ENCODE measurements around the gene TIGD6.

Gene TIGD6

GRCh38 chr5:149959406-149960236 lies 40.8 kb downstream of the TIGD6 start:
- peak; percentile 82 for DNase-seq (ENCODE audit: low read depth)
- TF ChIP-seq MAX (IDR thresholded peaks at IDR 0.05; ENCODE audit: low read depth, low read length) (peak; percentile 42; the same call in 1 of the 2 replicates), POLR2A (IDR thresholded peaks at IDR 0.05; ENCODE audit: extremely low read depth, insufficient read length) (no peak), MYC (IDR thresholded peaks at IDR 0.05; ENCODE audit: low read depth, low read length) (no peak), CTCF (IDR thresholded peaks at IDR 0.05; ENCODE audit: low read depth, low read length) (peak; percentile 44)
- peak overlapping the region; percentile 59 for H3K4me3 ChIP-seq (ENCODE audit: low read depth, low read length)

- no peak overlapping the region for H3K4me3 ChIP-seq (ENCODE audit: low read depth, low read length)
- no peak for DNase-seq (ENCODE audit: low read depth)
- no peak for TF ChIP-seq CTCF (IDR thresholded peaks at IDR 0.05; ENCODE audit: low read depth, low read length)
- TF ChIP-seq MAX (IDR thresholded peaks at IDR 0.05; ENCODE audit: low read depth, low read length): no peak
- no peak for TF ChIP-seq MYC (IDR thresholded peaks at IDR 0.05; ENCODE audit: low read depth, low read length)
- TF ChIP-seq POLR2A (IDR thresholded peaks at IDR 0.05; ENCODE audit: extremely low read depth, insufficient read length): no peak
Observed at GRCh38 chr5:149957855-149958254, 42.6 kb downstream of the TIGD6 start.

GRCh38 chr5:149956685-149957084 lies 43.8 kb downstream of the TIGD6 start:
- no peak overlapping the region for H3K4me3 ChIP-seq (ENCODE audit: low read depth, low read length)
- no peak for DNase-seq (ENCODE audit: low read depth)
- no peak for TF ChIP-seq CTCF (IDR thresholded peaks at IDR 0.05; ENCODE audit: low read depth, low read length)
- TF ChIP-seq MYC (IDR thresholded peaks at IDR 0.05; ENCODE audit: low read depth, low read length): no peak
- TF ChIP-seq POLR2A (IDR thresholded peaks at IDR 0.05; ENCODE audit: extremely low read depth, insufficient read length): no peak
- TF ChIP-seq MAX (IDR thresholded peaks at IDR 0.05; ENCODE audit: low read depth, low read length): no peak

DNA sequence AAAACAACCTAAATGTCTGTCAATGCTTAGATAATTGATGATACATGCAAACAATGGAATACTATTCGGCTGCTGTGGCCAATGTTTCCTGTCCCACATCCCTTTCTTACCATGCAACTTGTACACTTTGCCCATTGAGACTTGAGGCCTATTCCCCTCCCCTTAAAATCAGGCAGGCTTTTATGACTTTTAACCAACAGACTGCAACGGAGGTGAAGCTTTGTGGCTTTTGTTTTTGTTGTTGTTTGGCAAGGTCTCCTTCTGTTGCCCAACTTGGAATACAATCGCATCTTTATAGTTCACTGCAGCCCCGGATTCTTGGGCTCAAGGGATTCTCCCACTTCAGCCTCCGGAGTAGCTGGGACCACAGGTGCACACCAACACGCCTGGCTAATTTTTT lies 45.7 kb downstream of the TIGD6 start:
- DNase-seq (ENCODE audit: low read depth): no peak
- no peak overlapping the region for H3K4me3 ChIP-seq (ENCODE audit: low read depth, low read length)
- no peak for TF ChIP-seq POLR2A (IDR thresholded peaks at IDR 0.05; ENCODE audit: extremely low read depth, insufficient read length)
- no peak for TF ChIP-seq MAX (IDR thresholded peaks at IDR 0.05; ENCODE audit: low read depth, low read length)
- TF ChIP-seq MYC (IDR thresholded peaks at IDR 0.05; ENCODE audit: low read depth, low read length): no peak
- TF ChIP-seq CTCF (IDR thresholded peaks at IDR 0.05; ENCODE audit: low read depth, low read length): no peak

DNA sequence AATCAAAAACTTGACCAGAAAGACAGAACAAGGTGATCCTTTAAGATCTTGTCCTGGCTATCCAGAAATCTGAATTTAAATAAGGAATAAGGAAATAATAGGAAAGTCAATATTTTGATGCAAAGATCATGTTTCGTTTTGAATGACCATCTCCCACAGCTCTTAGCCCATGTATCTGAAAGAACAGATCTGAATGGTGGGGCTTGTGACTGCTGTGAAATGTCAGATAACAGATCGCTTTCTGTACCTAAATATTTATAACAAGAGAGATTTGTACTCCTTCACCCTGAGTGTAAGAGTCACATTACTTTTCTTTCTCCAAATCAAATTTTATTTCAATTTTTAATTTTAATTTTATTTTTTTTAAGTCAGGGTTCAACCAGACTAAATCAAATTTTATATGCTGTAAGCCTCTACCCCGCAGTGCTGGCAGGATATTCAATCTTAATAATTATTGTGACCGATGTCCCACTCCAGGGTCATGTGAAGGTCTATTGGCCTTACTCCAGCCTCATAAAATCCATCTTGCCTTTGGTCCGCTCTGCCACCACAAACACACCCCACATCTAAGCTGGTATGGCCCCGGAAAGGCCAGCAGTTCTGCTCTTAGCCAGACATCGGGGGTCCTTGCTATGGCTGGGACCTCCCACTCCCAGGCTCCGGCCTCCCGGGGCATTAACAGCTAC lies 46.9 kb downstream of the TIGD6 start:
- TF ChIP-seq CTCF (IDR thresholded peaks at IDR 0.05; ENCODE audit: low read depth, low read length): no peak
- TF ChIP-seq MYC (IDR thresholded peaks at IDR 0.05; ENCODE audit: low read depth, low read length): no peak
- no peak for TF ChIP-seq MAX (IDR thresholded peaks at IDR 0.05; ENCODE audit: low read depth, low read length)
- no peak for TF ChIP-seq POLR2A (IDR thresholded peaks at IDR 0.05; ENCODE audit: extremely low read depth, insufficient read length)
- no peak overlapping the region for H3K4me3 ChIP-seq (ENCODE audit: low read depth, low read length)
- no peak for DNase-seq (ENCODE audit: low read depth)
